Heart left ventricle (tissue), 16 donors: ENCODE measurements around the gene E2F6. TPM values are rescaled to one million over a fixed set of nuclear protein-coding genes. Genes with fewer than 3 reads are reported as not detected.
A peak's percentile ranks its signal among the peaks of the same experiment; 100 is the strongest.

Source experiments
- ATAC-seq, 4 donors: fragments of 200-7000 bp; cut with Tn5 transposase; one replicate each; pipeline ENCODE4 v1.9.1; 2020 to 2022; ENCODE audit warnings: moderate library complexity in 4 of 4, mild to moderate bottlenecking in 3 of 4, moderate number of reproducible peaks in 1 of 4
- DNase-seq, 5 donors: peaks; one replicate each; pipeline ENCODE4 v3.0.0-alpha.2; 2020
- H3K27ac ChIP-seq, 12 donors: fragments of 200-600 bp; sonication (generic) in 4 of 12; one replicate each; pipeline versions ENCODE4 v1.5.0 to v1.8.0; 2016 to 2022; ENCODE audit warnings: mild to moderate bottlenecking in 2 of 12
- H3K27me3 ChIP-seq, 9 donors: fragments of 200-600 bp; sonication (generic) in 2 of 9; one replicate each; pipeline versions ENCODE4 v1.5.1 to v1.8.0; 2016 to 2022; ENCODE audit warnings: mild to moderate bottlenecking in 3 of 9
- H3K36me3 ChIP-seq, 9 donors: fragments of 200-600 bp; sonication (generic) in 2 of 9; one replicate each; pipeline versions ENCODE4 v1.5.0 to v1.8.0; 2018 to 2022; ENCODE audit warnings: mild to moderate bottlenecking in 2 of 9
- H3K4me1 ChIP-seq, 12 donors: fragments of 200-600 bp; sonication (generic) in 4 of 12; one replicate each; pipeline versions ENCODE4 v1.5.0 to v1.8.0; 2016 to 2022; ENCODE audit warnings: mild to moderate bottlenecking in 3 of 12
- H3K4me3 ChIP-seq, 12 donors: fragments of 200-600 bp; sonication (generic) in 4 of 12; one replicate each; pipeline versions ENCODE4 v1.5.0 to v1.8.0; 2017 to 2022; ENCODE audit warnings: mild to moderate bottlenecking in 9 of 12, moderate library complexity in 4 of 12
- H3K9me3 ChIP-seq, 12 donors: fragments of 200-600 bp; sonication (generic) in 4 of 12; one replicate each; pipeline versions ENCODE4 v1.5.0 to v1.8.0; 2016 to 2022; ENCODE audit warnings: mild to moderate bottlenecking in 1 of 12
- CTCF ChIP-seq, 12 donors: fragments of 200-600 bp; sonication (generic) in 4 of 12; IDR thresholded peaks; one replicate each; pipeline versions ENCODE4 v1.5.0 to v1.8.0; 2018 to 2022; ENCODE audit warnings: antibody characterized with exemption in 12 of 12, mild to moderate bottlenecking in 5 of 12
- POLR2A ChIP-seq, 2 donors: fragments of 450-650 bp; IDR thresholded peaks; one replicate each; pipeline ENCODE4 v1.6.1; 2017; ENCODE audit warnings: antibody characterized with exemption in 2 of 2, mild to moderate bottlenecking in 2 of 2, moderate library complexity in 2 of 2
- WGBS, 4 donors: extraction: QIAGEN DNeasy Blood & Tissue Kit in 2 of 4; methylation state at CpG; one replicate each; pipeline versions ENCODE4 v1.1.5 to v1.1.7; 2013 to 2018; 5-methylcytosine and 5-hydroxymethylcytosine counted together
- intact Hi-C, 10 donors: fragments of 100-400 bp; cut with DNase I; formaldehyde crosslinking; loops; one replicate each; pipeline versions ENCODE4 v1.11.1 to v1.14.2; 2022
- polyA plus RNA-seq, 2 donors: library from polyadenylated mRNA; stranded (reverse); fragments of 200-250 nt; gene quantifications; one replicate each; pipeline ENCODE4 v1.2.3, GENCODE V29; 2013
- total RNA-seq, 9 donors: library from RNA; depleted of rRNA in 2 of 9; stranded (reverse); fragments of >200 nt in 2 of 9; fragmentation: NEBNext Ultra II Directional in 3 of 9; extraction: Animal tissue kit (Norgen Biotek cat#: 25700) in 3 of 9; gene quantifications; one replicate each; pipeline versions ENCODE4 v1.1.0 to v1.2.4, GENCODE V29; 2016 to 2023
- donor health status: ischemic (EF 13 %, LVEDD 7.1; RV severe dilation, severe dysfunction).
- donor health status: healthy with polysubstance abuse.
- donor health status: DM: no; HTN: yes; CAD: no.
- donor health status: DM: no; HTN: no; CAD: no.
- donor health status: ischemic (EF 25% LVEDD 6.9; RV normal size, moderate dysfunction).
- donor health status: ischemic (EF 25% LVEDD 5.7; RV mildly dilated, moderate dysfunction).
- donor health status: healthy.
- donor health status: DM: yes; HTN: yes; CAD: no.
- donor health status: ischemic (EF 35%, LVEDD 5.7; RV mildly dilated, moderate dysfunction).
- donor health status: nonischemic (EF 11% LVEDD 7.7; RV severe dilation, severe dysfunction).
- donor health status: DM: yes; HTN: yes; CAD: no.
- donor health status: PGD.
- donor health status: ischemic (EF 29% LVEDD 5.4; RV normal size, mild dysfunction).
- donor health status: nonischemic (EF 23%, LVEDD 6.1; RV moderate dilation, normal function).

E2F6 gene
- total and polyA plus RNA-seq, 11 donors, result 8.7 to 20.4 (median 15.0) TPM

GRCh38 chr2:11459816-11460215 is 6.1 kb downstream of the E2F6 start:
- ATAC-seq, result no peak
- TF ChIP-seq POLR2A (IDR thresholded peaks at IDR 0.05) (no peak), CTCF (IDR thresholded peaks at IDR 0.05) (no peak)
- no peak for DNase-seq
- intact Hi-C loops, result loop anchor here in 2 of 10 donors (10.0 kb wide), 1 partner anchor 645 kb away; the partner anchor contains the start of gene PDIA6 (in 2 of the 2)
- H3K9me3 ChIP-seq, result no peaks in the 10 kb centered on the region
- peaks cover 0 to 29% (median 13%) of the 10 kb centered on the region in 9 donors for H3K36me3 ChIP-seq
- H3K4me3 ChIP-seq, result no peak overlapping the region
- no peak overlapping the region for H3K27ac ChIP-seq
- 83 to 92% (median 91%) methylated on average over 4 of the region's 4 CpGs for WGBS, 4 donors
- peaks cover 2 to 77% (median 57%) of the 10 kb centered on the region in 12 donors for H3K4me1 ChIP-seq
- H3K27me3 ChIP-seq, result no peaks in the 10 kb centered on the region

- H3K9me3 ChIP-seq, result no peaks in the 10 kb centered on the region
- DNase-seq (no peak), ATAC-seq (peak; percentile 86 to 94 (median 89))
- H3K27me3 ChIP-seq, result no peaks in the 10 kb centered on the region
- 45 to 56% (median 54%) methylated on average over 3 of the region's 3 CpGs for WGBS, 4 donors
- H3K4me3 ChIP-seq, result no peak overlapping the region
- TF ChIP-seq CTCF (IDR thresholded peaks at IDR 0.05) (no peak), POLR2A (IDR thresholded peaks at IDR 0.05) (no peak)
- peaks cover 0 to 36% (median 21%) of the 10 kb centered on the region in 9 donors for H3K36me3 ChIP-seq
- H3K4me1 ChIP-seq, result peaks cover 0 to 66% (median 46%) of the 10 kb centered on the region in 12 donors
- intact Hi-C loops, result no loop called here
- H3K27ac ChIP-seq, result peak overlapping the region in 9 of 12 donors; percentile 15 to 67 (median 28)
These were observed 7.2 kb downstream of the E2F6 start for GRCh38 chr2:11458753-11459152.

- no peak for DNase-seq
- Histone ChIP-seq H3K9me3 (no peaks in the 10 kb centered on the region), H3K27me3 (no peaks in the 10 kb centered on the region), H3K36me3 (peaks cover 0 to 39% (median 24%) of the 10 kb centered on the region in 9 donors), H3K4me1 (peaks cover 0 to 58% (median 38%) of the 10 kb centered on the region in 12 donors), H3K4me3 (no peak overlapping the region), H3K27ac (peak overlapping the region in 5 of 12 donors; percentile 15 to 67 (median 21))
- intact Hi-C loops, result no loop called here
- TF ChIP-seq CTCF (IDR thresholded peaks at IDR 0.05) (no peak), POLR2A (IDR thresholded peaks at IDR 0.05) (no peak)
- WGBS, 4 donors, result 77 to 91% (median 85%) methylated on average over 1 of the region's 1 CpG
- ATAC-seq, result peak in 1 of 4 donors; percentile 16
These were observed 8.0 kb downstream of the E2F6 start for GRCh38 chr2:11457935-11458334.

GRCh38 chr2:11456251-11456650 is 9.7 kb downstream of the E2F6 start:
- ATAC-seq (no peak), DNase-seq (no peak)
- Histone ChIP-seq H3K27me3 (no peaks in the 10 kb centered on the region), H3K36me3 (peaks cover 0 to 56% (median 41%) of the 10 kb centered on the region in 9 donors), H3K27ac (no peak overlapping the region), H3K4me1 (peaks cover 0 to 48% (median 28%) of the 10 kb centered on the region in 12 donors), H3K9me3 (no peaks in the 10 kb centered on the region), H3K4me3 (no peak overlapping the region)
- no peak for TF ChIP-seq CTCF (IDR thresholded peaks at IDR 0.05)
- no peak for TF ChIP-seq POLR2A (IDR thresholded peaks at IDR 0.05)
- intact Hi-C loops, result no loop called here
- whole genome bisulfite sequencing, 4 donors, result 59 to 64% (median 62%) methylated on average over 3 of the region's 3 CpGs
